Mesenchymal stem cell (in vitro differentiated cells and primary cell): Measurements from ENCODE around the gene IAPP.
A peak's percentile ranks its signal among the peaks of the same experiment; 100 is the strongest.
"Not testable (repeated sequence)": the region's sequence is repeated elsewhere in the genome, so short reads cannot be mapped to it uniquely, and the experiment has no call there.

ENCODE experiments used
- DNase-seq: peaks from one replicate; pipeline ENCODE4 v3.0.0-alpha.2; 2013
- H2AFZ ChIP-seq: one replicate; pipeline ENCODE4 v1.6.1; 2013; ENCODE audit warnings: low read depth, mild to moderate bottlenecking, control low read depth, inconsistent platforms, low read length, moderate library complexity
- H2AK5ac ChIP-seq: 2 replicates; pipeline ENCODE4 v1.6.1; 2013; ENCODE audit warnings: low read length, moderate library complexity, mild to moderate bottlenecking, inconsistent platforms; ENCODE audit not compliant: severe bottlenecking
- H2BK120ac ChIP-seq: one replicate; pipeline ENCODE4 v1.6.1; 2013; ENCODE audit warnings: low read depth, mild to moderate bottlenecking, inconsistent platforms, low read length, moderate library complexity
- H2BK12ac ChIP-seq, 2 experiments: one replicate each; pipeline ENCODE4 v1.6.1; 2013; ENCODE audit warnings: inconsistent platforms in 2 of 2, low read length in 2 of 2, mild to moderate bottlenecking in 2 of 2, moderate library complexity in 2 of 2, control low read depth in 1 of 2
- H2BK15ac ChIP-seq: one replicate; pipeline ENCODE4 v1.6.1; 2013; ENCODE audit warnings: mild to moderate bottlenecking, low read depth, inconsistent platforms; ENCODE audit not compliant: poor library complexity, severe bottlenecking
- H2BK5ac ChIP-seq: 2 replicates; pipeline ENCODE4 v1.6.1; 2013; ENCODE audit warnings: low read depth, mild to moderate bottlenecking, low read length, control low read depth, inconsistent platforms; ENCODE audit not compliant: poor library complexity, severe bottlenecking
- H3K14ac ChIP-seq, 2 experiments: one replicate each; pipeline ENCODE4 v1.6.1; 2013; ENCODE audit warnings: inconsistent platforms in 2 of 2, low read length in 2 of 2, control low read depth in 1 of 2, mild to moderate bottlenecking in 1 of 2, moderate library complexity in 1 of 2
- H3K18ac ChIP-seq, 2 experiments: one replicate each; pipeline ENCODE4 v1.6.1; 2013; ENCODE audit warnings: inconsistent platforms in 2 of 2, low read length in 2 of 2, control low read depth in 1 of 2, low read depth in 1 of 2, mild to moderate bottlenecking in 1 of 2
- H3K23ac ChIP-seq, 2 experiments: one replicate each; pipeline ENCODE4 v1.6.1; 2013; ENCODE audit warnings: inconsistent platforms in 2 of 2, low read length in 2 of 2, mild to moderate bottlenecking in 2 of 2, moderate library complexity in 2 of 2, control low read depth in 1 of 2
- H3K27ac ChIP-seq: 2 replicates; pipeline ENCODE4 v1.5.1; 2013; ENCODE audit warnings: mild to moderate bottlenecking, moderate library complexity, low read length, control low read depth, inconsistent platforms; ENCODE audit not compliant: poor library complexity, severe bottlenecking
- H3K27me3 ChIP-seq, 2 experiments: 2 replicates each; pipeline versions ENCODE4 v1.6.1 to v1.7.0; 2013; ENCODE audit warnings: low read length in 2 of 2, mild to moderate bottlenecking in 2 of 2, moderate library complexity in 2 of 2, control low read depth in 1 of 2, inconsistent platforms in 1 of 2; ENCODE audit not compliant: control insufficient read depth in 1 of 2, insufficient read depth in 1 of 2
- H3K36me3 ChIP-seq, 2 experiments: 2 replicates each; pipeline versions ENCODE4 v1.6.1 to v1.7.0; 2013; ENCODE audit warnings: low read length in 2 of 2, control low read depth in 1 of 2, inconsistent platforms in 1 of 2, low read depth in 1 of 2, mild to moderate bottlenecking in 1 of 2; ENCODE audit not compliant: insufficient read depth in 2 of 2, control insufficient read depth in 1 of 2
- H3K4ac ChIP-seq, 2 experiments: one replicate each; pipeline ENCODE4 v1.6.1; 2013; ENCODE audit warnings: inconsistent platforms in 2 of 2, low read length in 2 of 2, mild to moderate bottlenecking in 2 of 2, moderate library complexity in 2 of 2, control low read depth in 1 of 2, low read depth in 1 of 2
- H3K4me1 ChIP-seq: 2 replicates; pipeline ENCODE4 v1.6.1; 2013; ENCODE audit warnings: low read depth, low read length, control low read depth; ENCODE audit not compliant: control insufficient read depth, insufficient read depth
- H3K4me2 ChIP-seq: 2 replicates; pipeline ENCODE4 v1.6.1; 2013; ENCODE audit warnings: low read length, mild to moderate bottlenecking, inconsistent platforms; ENCODE audit not compliant: poor library complexity, severe bottlenecking
- H3K4me3 ChIP-seq, 2 experiments: 2 replicates each; pipeline versions ENCODE4 v1.5.1 to v1.7.0; 2013; ENCODE audit warnings: low read length in 2 of 2, mild to moderate bottlenecking in 2 of 2, control low read depth in 1 of 2, low read depth in 1 of 2; ENCODE audit not compliant: insufficient read depth in 1 of 2
- H3K79me1 ChIP-seq: replicated peaks from 2 replicates; pipeline ENCODE4 v1.6.1; 2013; ENCODE audit warnings: mild to moderate bottlenecking, control low read depth, low read length, inconsistent platforms; ENCODE audit not compliant: poor library complexity, severe bottlenecking
- H3K9ac ChIP-seq: 2 replicates; pipeline ENCODE4 v1.7.0; 2013; ENCODE audit warnings: mild to moderate bottlenecking, low read length, moderate library complexity
- H3K9me3 ChIP-seq: 2 replicates; pipeline ENCODE4 v1.7.0; 2013; ENCODE audit warnings: mild to moderate bottlenecking, low read length; ENCODE audit not compliant: control insufficient read depth
- H4K8ac ChIP-seq: one replicate; pipeline ENCODE4 v1.6.1; 2013; ENCODE audit warnings: inconsistent platforms, mild to moderate bottlenecking, low read length, moderate library complexity
- H4K91ac ChIP-seq: one replicate; pipeline ENCODE4 v1.6.1; 2013; ENCODE audit warnings: mild to moderate bottlenecking, low read length, inconsistent platforms
- WGBS: methylation state at CpG from one replicate; pipeline ENCODE4 v1.1.7; 2013; ENCODE audit warnings: mixed read lengths; 5-methylcytosine and 5-hydroxymethylcytosine counted together

Gene IAPP

DNA sequence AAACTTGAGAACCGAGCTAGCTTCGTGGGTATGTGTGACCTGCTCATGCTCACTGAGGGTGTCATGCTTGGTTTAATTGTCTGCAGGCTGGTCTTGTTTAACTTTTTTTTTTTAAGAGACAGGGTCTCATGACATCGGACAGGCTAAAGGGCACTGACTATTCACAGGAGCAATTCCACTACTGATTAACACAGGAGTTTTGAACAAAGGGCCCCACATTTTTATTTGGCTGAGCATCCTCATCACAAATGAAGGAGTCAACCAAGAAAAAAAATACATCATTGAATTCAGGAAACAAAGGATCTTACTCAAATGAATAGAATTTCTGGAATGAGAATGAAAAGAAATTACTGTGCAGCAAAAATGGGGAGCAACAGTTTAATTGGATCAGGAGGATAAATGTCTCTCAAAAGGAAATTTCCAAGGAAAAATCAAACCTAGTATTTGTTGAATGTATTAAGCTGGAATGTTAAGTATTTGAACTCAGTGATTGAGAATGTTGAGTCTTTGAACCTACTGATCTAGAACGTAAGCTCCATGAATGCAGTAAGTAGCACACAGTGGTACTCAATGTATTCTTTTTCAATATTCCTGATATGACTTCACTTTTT lies 43.9 kb downstream of the IAPP start:
- Histone ChIP-seq H2BK15ac (no peak overlapping the region), H3K9ac (no peak overlapping the region), H3K4ac (no peak overlapping the region), H2BK5ac (peak overlapping the region; percentile 73), H4K91ac (no peak overlapping the region), H2AFZ (no peak overlapping the region), H2BK12ac (no peak overlapping the region), H3K79me1 (no peaks in the 10 kb centered on the region), H3K4me2 (no peak overlapping the region), H3K27me3 (no peaks in the 10 kb centered on the region), H3K9me3 (no peaks in the 10 kb centered on the region), H4K8ac (no peak overlapping the region), H3K4me3 (no peak overlapping the region), H2BK120ac (no peak overlapping the region), H2AK5ac (no peak overlapping the region), H3K23ac (no peak overlapping the region), H3K18ac (no peak overlapping the region), H3K36me3 (no peaks in the 10 kb centered on the region), H3K14ac (no peak overlapping the region), H3K27ac (peak overlapping the region; percentile 97), H3K4me1 (no peaks in the 10 kb centered on the region)
- WGBS = 82% methylated on average over 3 of the region's 4 CpGs
- DNase-seq = no peak

DNA sequence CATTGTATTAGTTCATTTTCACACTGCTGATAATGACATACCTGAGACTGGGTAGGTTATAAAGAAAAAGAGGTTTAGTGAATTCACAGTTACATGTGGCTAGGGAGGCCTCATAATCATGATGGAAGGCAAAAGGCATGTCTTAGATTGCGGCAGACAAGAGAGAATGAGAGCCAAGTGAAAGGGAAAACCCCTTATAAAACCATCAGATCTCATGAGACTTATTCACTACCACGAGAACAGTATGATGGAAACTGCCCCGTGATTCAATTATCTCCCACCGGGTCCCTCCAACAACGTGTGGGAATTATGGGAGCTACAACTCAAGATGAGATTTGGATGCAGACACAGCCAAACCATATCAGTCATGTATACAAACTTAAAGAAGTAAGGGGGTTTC lies 45.7 kb downstream of the IAPP start:
- H4K8ac ChIP-seq, H3K27ac ChIP-seq, H3K79me1 ChIP-seq, H3K9ac ChIP-seq, H2AK5ac ChIP-seq, H3K14ac ChIP-seq, H3K4me2 ChIP-seq, H4K91ac ChIP-seq, H3K4me1 ChIP-seq, H3K23ac ChIP-seq, H3K4me3 ChIP-seq, H3K27me3 ChIP-seq, H3K36me3 ChIP-seq, H2BK5ac ChIP-seq, DNase-seq, H2BK120ac ChIP-seq, H2AFZ ChIP-seq, H3K18ac ChIP-seq, H3K9me3 ChIP-seq, H2BK15ac ChIP-seq, H3K4ac ChIP-seq, H2BK12ac ChIP-seq: not testable (repeated sequence)
- WGBS = 80% methylated on average over 4 of the region's 5 CpGs

DNA sequence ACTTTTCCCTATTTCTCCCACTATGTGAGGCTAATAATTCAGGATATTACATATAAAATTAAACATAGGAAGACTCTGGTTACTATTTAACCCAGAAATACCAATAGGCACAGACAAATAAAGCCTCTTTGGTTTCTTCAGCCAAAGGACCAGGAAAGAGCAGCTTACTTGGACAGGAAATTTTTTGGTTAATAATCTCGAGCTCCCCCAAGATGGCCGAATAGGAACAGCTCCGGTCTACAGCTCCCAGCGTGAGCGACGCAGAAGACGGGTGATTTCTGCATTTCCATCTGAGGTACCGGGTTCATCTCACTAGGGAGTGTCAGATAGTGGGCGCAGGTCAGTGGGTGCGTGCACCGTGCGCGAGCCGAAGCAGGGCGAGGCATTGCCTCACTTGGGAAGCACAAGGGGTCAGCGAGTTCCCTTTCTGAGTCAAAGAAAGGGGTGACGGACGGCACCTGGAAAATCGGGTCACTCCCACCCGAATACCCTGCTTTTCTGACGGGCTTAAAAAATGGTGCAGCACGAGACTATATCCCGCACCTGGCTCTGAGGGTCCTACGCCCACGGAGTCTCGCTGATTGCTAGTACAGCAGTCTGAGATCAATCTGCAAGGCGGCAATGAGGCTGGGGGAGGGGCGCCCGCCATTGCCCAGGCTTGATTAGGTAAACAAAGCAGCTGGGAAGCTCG lies 46.5 kb downstream of the IAPP start:
- H3K27me3 ChIP-seq, H3K4me3 ChIP-seq, H3K18ac ChIP-seq, H3K23ac ChIP-seq, H3K27ac ChIP-seq, DNase-seq, H2BK12ac ChIP-seq, H2AFZ ChIP-seq, H3K9me3 ChIP-seq, H3K79me1 ChIP-seq, H3K4me2 ChIP-seq, H3K36me3 ChIP-seq, H3K4me1 ChIP-seq, H4K8ac ChIP-seq, H3K4ac ChIP-seq, H2BK15ac ChIP-seq, H2BK120ac ChIP-seq, H4K91ac ChIP-seq, H2AK5ac ChIP-seq, H3K14ac ChIP-seq, H2BK5ac ChIP-seq, H3K9ac ChIP-seq: not testable (repeated sequence)
- 92% methylated on average over 26 of the region's 30 CpGs for WGBS

DNA sequence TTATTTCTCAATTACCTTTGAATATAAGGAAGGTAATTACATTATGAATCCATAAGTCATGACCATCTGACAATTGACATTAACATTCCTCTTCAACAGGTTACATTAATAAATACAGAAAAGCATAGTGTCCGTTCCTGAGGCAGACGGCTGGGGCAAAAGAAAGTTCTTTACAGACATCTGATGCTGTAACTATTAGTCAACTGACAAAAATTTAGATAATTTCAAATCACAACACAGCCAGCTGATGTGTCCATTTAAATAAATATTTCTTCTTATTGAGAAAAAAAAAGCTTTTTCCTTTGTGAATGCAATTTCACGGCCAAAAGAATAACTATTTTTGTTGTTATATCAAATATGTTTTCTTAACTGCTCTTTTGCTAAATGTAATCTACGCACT lies 55.5 kb downstream of the IAPP start:
- no peak overlapping the region for H3K18ac ChIP-seq
- no peak overlapping the region for H3K23ac ChIP-seq
- no peak overlapping the region for H2BK120ac ChIP-seq
- no peaks in the 10 kb centered on the region for H3K27me3 ChIP-seq
- no peak overlapping the region for H2AFZ ChIP-seq
- no peak overlapping the region for H3K14ac ChIP-seq
- no peaks in the 10 kb centered on the region for H3K79me1 ChIP-seq
- no peaks in the 10 kb centered on the region for H3K9me3 ChIP-seq
- WGBS = 13% methylated on average over 1 of the region's 4 CpGs
- H3K4ac ChIP-seq = no peak overlapping the region
- no peak overlapping the region for H2BK5ac ChIP-seq
- H3K4me1 ChIP-seq = peaks cover 1% of the 10 kb centered on the region
- no peak overlapping the region for H4K8ac ChIP-seq
- DNase-seq = peak; percentile 18
- H3K27ac ChIP-seq = peak overlapping the region; percentile 84
- H3K9ac ChIP-seq = no peak overlapping the region
- no peak overlapping the region for H3K4me3 ChIP-seq
- no peaks in the 10 kb centered on the region for H3K36me3 ChIP-seq
- no peak overlapping the region for H2AK5ac ChIP-seq
- no peak overlapping the region for H3K4me2 ChIP-seq
- no peak overlapping the region for H2BK15ac ChIP-seq
- no peak overlapping the region for H2BK12ac ChIP-seq
- no peak overlapping the region for H4K91ac ChIP-seq
